LNCAP (cell line): Measurements from ENCODE around the gene RMC1.

Source experiments
- TF ChIP-seq, protein P1 (sequence below): fragments of 450-650 bp; IDR thresholded peaks from 2 replicates; pipeline ENCODE4 v1.5.1; 2017; ENCODE audit warnings: mild to moderate bottlenecking

The RMC1 gene

DNA sequence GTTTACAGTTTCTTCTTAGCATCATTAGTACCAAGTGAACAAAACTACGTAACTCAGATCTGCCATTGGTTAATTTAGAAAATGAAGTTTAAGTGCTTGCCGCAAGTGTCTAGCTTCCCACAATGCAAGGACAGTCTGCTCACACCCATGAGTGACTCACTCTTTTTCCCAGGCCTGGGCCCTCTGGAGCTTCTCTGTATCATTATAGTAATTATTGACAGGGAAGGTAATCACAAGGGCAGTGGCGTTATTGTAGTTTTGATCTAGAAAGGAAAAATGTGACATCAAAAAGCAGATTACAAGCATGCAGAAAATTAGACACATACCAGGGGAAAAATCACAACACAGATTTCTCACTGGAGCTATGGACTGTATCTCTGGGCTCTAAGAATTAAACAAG is 44.5 kb downstream of the RMC1 start:
- TF ChIP-seq, protein P1, sequence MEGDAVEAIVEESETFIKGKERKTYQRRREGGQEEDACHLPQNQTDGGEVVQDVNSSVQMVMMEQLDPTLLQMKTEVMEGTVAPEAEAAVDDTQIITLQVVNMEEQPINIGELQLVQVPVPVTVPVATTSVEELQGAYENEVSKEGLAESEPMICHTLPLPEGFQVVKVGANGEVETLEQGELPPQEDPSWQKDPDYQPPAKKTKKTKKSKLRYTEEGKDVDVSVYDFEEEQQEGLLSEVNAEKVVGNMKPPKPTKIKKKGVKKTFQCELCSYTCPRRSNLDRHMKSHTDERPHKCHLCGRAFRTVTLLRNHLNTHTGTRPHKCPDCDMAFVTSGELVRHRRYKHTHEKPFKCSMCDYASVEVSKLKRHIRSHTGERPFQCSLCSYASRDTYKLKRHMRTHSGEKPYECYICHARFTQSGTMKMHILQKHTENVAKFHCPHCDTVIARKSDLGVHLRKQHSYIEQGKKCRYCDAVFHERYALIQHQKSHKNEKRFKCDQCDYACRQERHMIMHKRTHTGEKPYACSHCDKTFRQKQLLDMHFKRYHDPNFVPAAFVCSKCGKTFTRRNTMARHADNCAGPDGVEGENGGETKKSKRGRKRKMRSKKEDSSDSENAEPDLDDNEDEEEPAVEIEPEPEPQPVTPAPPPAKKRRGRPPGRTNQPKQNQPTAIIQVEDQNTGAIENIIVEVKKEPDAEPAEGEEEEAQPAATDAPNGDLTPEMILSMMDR: no peak

DNA sequence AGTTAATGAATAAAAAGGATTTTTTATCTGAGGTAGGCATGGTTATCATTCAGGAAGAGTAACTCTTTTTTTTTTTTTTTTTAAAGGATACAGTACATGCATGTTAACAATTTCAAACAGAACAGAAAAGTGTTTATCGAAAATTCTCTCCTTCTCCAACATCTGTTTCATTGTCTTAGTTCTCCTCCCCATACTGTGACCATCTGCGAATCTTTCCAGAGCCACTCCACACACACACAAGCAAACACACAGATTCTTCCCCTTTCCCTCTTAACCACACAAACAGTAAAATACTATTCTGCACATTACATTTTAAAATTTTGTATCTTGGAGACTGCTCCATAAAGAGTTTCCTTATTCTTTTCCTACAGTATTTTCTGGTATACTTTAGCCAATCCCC is 45.0 kb downstream of the RMC1 start:
- TF ChIP-seq, protein P1: no peak

DNA sequence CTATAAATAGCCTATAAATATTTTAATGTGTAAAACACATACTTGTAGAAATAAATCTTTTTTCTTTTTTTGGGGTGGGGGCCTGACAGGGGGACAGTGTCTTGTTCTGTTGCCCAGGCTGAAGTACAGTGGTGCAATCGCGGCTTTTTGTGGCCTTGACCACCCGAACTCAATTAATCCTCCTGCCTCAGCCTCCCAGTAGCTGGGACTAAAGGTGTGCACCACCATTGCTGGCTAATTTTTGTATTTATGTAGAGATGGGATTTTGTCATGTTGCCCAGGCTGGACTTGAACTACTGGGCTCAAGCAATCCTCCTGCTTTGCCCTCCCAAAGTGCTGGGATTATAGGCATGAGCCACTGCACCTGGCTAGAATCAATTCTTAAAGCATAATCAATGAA is 45.4 kb downstream of the RMC1 start:
- TF ChIP-seq, protein P1: no peak

DNA sequence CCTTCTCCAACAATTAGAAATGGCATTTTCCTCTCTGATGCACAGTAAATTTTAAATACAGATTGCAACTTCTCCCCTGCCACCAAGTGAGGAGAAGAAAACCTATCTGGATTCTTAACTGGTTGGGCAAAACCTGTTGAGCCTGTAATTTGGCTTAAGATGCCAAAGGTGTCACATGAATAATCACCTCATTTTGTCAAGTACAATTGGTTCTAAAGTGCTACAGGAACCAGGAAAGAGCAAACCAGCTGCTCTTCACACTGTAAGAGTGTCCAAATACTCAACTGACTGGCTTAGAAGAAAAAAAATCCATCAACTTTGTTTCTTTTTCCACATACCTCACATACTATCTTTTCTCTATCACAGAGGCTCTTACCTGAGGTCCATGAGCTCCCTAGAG is 47.6 kb downstream of the RMC1 start:
- TF ChIP-seq, protein P1: no peak

DNA sequence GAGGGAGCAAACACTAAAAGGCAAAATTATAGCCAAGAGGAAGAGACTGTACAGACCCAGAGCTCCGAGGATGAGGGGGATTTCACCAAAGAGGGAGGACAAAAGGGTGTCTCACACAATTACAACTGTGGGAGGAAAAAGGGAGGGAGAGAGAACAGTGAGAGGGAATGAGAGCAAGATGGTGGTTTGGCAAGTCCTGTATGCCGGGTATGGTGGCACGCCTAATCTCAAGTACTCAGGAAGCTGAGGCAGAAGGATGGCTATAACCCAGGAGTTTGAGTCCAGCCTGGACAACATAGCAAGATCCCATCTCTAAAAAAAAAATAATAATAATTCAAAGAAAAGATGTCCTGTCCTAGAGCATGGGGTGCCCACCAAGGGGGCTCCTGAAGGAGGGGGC is 48.7 kb downstream of the RMC1 start:
- TF ChIP-seq, protein P1: no peak

DNA sequence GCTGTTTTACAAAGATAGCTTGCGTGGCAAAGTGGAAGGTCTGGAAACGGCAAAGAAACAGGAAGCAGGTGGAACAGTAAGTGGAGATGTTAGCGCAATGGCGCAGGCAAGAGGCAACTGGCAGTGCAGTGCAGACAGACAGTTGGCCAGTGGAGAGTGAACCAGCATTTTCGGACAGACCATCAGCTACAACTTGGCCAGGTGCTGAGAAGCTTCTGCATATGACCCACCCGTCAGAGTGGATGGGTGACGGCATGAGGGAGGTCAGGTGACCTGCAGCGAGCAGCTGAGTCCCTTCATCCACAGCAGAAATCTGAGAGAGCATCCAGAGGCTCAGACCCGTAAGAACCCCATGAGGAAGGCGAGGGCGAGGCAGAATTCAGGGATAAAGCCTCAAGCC is 49.2 kb downstream of the RMC1 start:
- TF ChIP-seq, protein P1: no peak

DNA sequence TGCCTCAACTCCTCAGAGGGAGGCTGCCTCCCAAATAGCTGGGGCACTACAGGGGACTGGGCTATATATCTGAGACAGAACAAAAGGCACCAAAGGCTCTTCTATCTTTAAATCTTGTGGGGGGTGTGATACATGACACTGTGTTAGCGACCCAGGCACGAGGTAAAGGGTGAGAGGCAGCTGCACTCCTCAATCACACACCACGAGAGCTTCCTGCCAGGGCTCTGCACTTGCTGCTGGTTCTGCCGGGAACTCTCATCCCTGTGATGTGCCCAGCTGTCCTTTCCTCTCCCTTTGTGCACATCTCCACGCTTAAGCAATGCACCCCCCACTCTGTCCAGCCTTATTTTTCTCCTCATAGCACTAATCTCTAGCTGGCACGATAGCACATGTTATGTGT is 50.6 kb downstream of the RMC1 start:
- TF ChIP-seq, protein P1: no peak

DNA sequence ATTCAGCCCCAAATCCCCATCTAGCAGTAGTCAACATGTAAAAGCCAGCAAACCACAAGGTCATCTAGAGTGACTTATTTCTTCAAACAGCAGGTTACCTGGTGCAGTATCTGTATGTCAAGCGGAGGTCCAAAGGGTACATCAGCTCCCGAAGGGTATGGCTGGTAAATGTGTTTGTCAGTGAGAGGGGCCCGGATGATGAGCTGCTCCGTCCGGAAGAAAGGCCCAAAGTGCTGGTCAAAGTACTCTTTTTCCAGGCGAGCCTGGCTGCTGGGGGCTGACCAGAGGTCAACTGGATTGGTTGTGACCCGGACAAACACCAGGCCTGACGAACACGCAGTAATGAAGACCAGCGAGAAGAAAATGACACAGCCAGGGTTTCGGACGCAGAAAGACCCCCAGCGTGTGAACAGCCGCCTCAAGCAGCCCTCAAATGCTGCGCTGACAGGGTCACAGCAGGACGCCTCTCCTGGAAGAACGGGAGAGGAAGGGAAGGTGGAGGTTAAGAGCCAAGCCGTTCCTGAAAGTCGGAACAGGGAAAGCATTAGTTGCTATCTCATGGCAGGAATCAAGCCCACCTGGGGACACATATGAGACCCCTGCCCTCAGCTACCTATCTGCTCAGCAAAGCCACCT is 53.0 kb downstream of the RMC1 start:
- TF ChIP-seq, protein P1: no peak
